Activated B cell treated with CpG ODN at 0.5 μM for 24 hours (primary cell): ENCODE measurements around the gene AFF3. TPM values are rescaled to one million over a fixed set of nuclear protein-coding genes. Genes with fewer than 3 reads are reported as not detected.

Experiments
- ATAC-seq: fragments of 200-7000 bp; cut with Tn5 transposase; one replicate; pipeline ENCODE4 v1.10.0; 2021; ENCODE audit warnings: low read depth, mild to moderate bottlenecking, moderate library complexity
- CTCF ChIA-PET: fragments of 350-600 bp; sonication (Branson Sonifier 250); formaldehyde crosslinking; loops from one replicate; lab custom pipeline; 2021; ENCODE audit warnings: antibody characterized with exemption; lab: Charles Lee
- POLR2A ChIA-PET: fragments of 350-600 bp; sonication (Branson Sonifier 250); formaldehyde crosslinking; loops from one replicate; lab custom pipeline; 2021; ENCODE audit warnings: antibody characterized with exemption; lab: Charles Lee
- DNase-seq: peaks from one replicate; pipeline ENCODE4 v3.0.0; 2022
- H3K27ac Mint-ChIP-seq: one replicate; pipeline ENCODE4 v1.8.0; 2020; ENCODE audit warnings: mixed read lengths
- H3K27me3 Mint-ChIP-seq: one replicate; pipeline ENCODE4 v1.8.0; 2021; ENCODE audit warnings: mixed read lengths
- H3K36me3 Mint-ChIP-seq: one replicate; pipeline ENCODE4 v1.8.0; 2021; ENCODE audit warnings: low read depth, mixed read lengths
- H3K4me1 Mint-ChIP-seq: one replicate; pipeline ENCODE4 v1.8.0; 2021; ENCODE audit warnings: mixed read lengths
- H3K4me3 Mint-ChIP-seq: one replicate; pipeline ENCODE4 v1.8.0; 2020; ENCODE audit warnings: mild to moderate bottlenecking, mixed read lengths
- H3K9me3 Mint-ChIP-seq: one replicate; pipeline ENCODE4 v1.8.0; 2020; ENCODE audit warnings: mixed read lengths
- CTCF ChIP-seq: fragments of 200-600 bp; IDR thresholded peaks from one replicate; pipeline ENCODE4 v1.8.0; 2022; ENCODE audit warnings: antibody characterized with exemption, mild to moderate bottlenecking
- intact Hi-C: fragments of 100-400 bp; cut with micrococcal nuclease; formaldehyde crosslinking; loops from one replicate; pipeline ENCODE4 v1.15.1; 2024
- total RNA-seq: library from RNA; stranded (reverse); gene quantifications from 2 replicates; pipeline ENCODE4 v1.2.3, GENCODE V29; 2022

AFF3 gene
- total RNA-seq, 1 donor from 2014 or later, result 271 TPM

- H3K9me3 Mint-ChIP-seq, result no peaks in the 10 kb centered on the region
- H3K4me1 Mint-ChIP-seq, result peaks cover 53% of the 10 kb centered on the region
- no peaks in the 10 kb centered on the region for H3K27me3 Mint-ChIP-seq
- peak overlapping the region; percentile 3 for H3K27ac Mint-ChIP-seq
- CTCF ChIA-PET, result no interaction called here
- intact Hi-C loops, result no loop called here
- H3K4me3 Mint-ChIP-seq, result no peak overlapping the region
- no peak for TF ChIP-seq CTCF
- ATAC-seq (no peak), DNase-seq (no peak)
- peaks cover 69% of the 10 kb centered on the region for H3K36me3 Mint-ChIP-seq
- POLR2A ChIA-PET, result interaction anchor here (0.9 to 1.1 kb wide), 2 partner anchors 12 to 23 kb away, joined by 4 to 5 read pairs; no protein-coding TSS in a partner anchor
Observed at GRCh38 chr2:99961196-99961913, 181.0 kb downstream of the AFF3 start.

- no peaks in the 10 kb centered on the region for H3K27me3 Mint-ChIP-seq
- CTCF ChIA-PET, result no interaction called here
- H3K27ac Mint-ChIP-seq, result peak overlapping the region; percentile 3
- no peak for TF ChIP-seq CTCF
- H3K4me3 Mint-ChIP-seq, result no peak overlapping the region
- intact Hi-C loops, result no loop called here
- H3K36me3 Mint-ChIP-seq, result peaks cover 71% of the 10 kb centered on the region
- H3K4me1 Mint-ChIP-seq, result peaks cover 59% of the 10 kb centered on the region
- DNase-seq (no peak), ATAC-seq (no peak)
- H3K9me3 Mint-ChIP-seq, result no peaks in the 10 kb centered on the region
- POLR2A ChIA-PET, result interaction anchor here (0.9 to 1.1 kb wide), 2 partner anchors 13 to 23 kb away, joined by 4 to 5 read pairs; no protein-coding TSS in a partner anchor
Observed at GRCh38 chr2:99960790-99961189, 181.6 kb downstream of the AFF3 start.

GRCh38 chr2:99960291-99960690 is 182.1 kb downstream of the AFF3 start:
- Mint-ChIP-seq H3K27ac (no peak overlapping the region), H3K27me3 (no peaks in the 10 kb centered on the region), H3K9me3 (no peaks in the 10 kb centered on the region), H3K4me1 (peaks cover 58% of the 10 kb centered on the region), H3K4me3 (no peak overlapping the region), H3K36me3 (peaks cover 69% of the 10 kb centered on the region)
- TF ChIP-seq CTCF, result no peak
- ChIA-PET POLR2A (no interaction called here), CTCF (no interaction called here)
- DNase-seq (no peak), ATAC-seq (no peak)
- intact Hi-C loops, result no loop called here

- H3K36me3 Mint-ChIP-seq, result peaks cover 63% of the 10 kb centered on the region
- intact Hi-C loops, result loop anchor here (5.0 kb wide), 1 partner anchor 37 kb away; no protein-coding TSS in a partner anchor
- ChIA-PET CTCF (no interaction called here), POLR2A (interaction anchor here (0.7 kb wide), 1 partner anchor 285 kb away, joined by 3 read pairs; no protein-coding TSS in a partner anchor)
- H3K27ac Mint-ChIP-seq, result no peak overlapping the region
- no peaks in the 10 kb centered on the region for H3K9me3 Mint-ChIP-seq
- no peak overlapping the region for H3K4me3 Mint-ChIP-seq
- TF ChIP-seq CTCF, result no peak
- H3K4me1 Mint-ChIP-seq, result peaks cover 54% of the 10 kb centered on the region
- DNase-seq, result no peak
- no peaks in the 10 kb centered on the region for H3K27me3 Mint-ChIP-seq
- no peak for ATAC-seq
Observed at GRCh38 chr2:99959261-99960014, 183.0 kb downstream of the AFF3 start.
